DND-41 (cell line): ENCODE data around the gene ZNF20.

Experiments used
- ATAC-seq: fragments of 200-7000 bp; cut with Tn5 transposase; 3 replicates; pipeline ENCODE4 v1.9.1; 2021; ENCODE audit warnings: low read depth; ENCODE audit not compliant: insufficient read depth
- DNase-seq: peaks from one replicate; pipeline ENCODE4 v3.0.0-alpha.2; 2020
- H2AFZ ChIP-seq: 2 replicates; pipeline ENCODE4 v1.6.0; 2012; ENCODE audit warnings: low read depth, low read length
- H3K27ac ChIP-seq: 2 replicates; pipeline ENCODE4 v1.5.1; 2012; ENCODE audit warnings: low read length, inconsistent platforms
- H3K27me3 ChIP-seq: fragments of 200-600 bp; sonication (generic); 2 replicates; pipeline ENCODE4 v1.6.0; 2012; ENCODE audit warnings: low read length, mild to moderate bottlenecking, inconsistent platforms; ENCODE audit not compliant: insufficient read depth, poor library complexity
- H3K36me3 ChIP-seq: 2 replicates; pipeline ENCODE4 v1.5.1; 2012; ENCODE audit warnings: low read length, inconsistent platforms; ENCODE audit not compliant: insufficient read depth
- H3K4me1 ChIP-seq: 2 replicates; pipeline ENCODE4 v1.5.1; 2012; ENCODE audit warnings: mild to moderate bottlenecking, low read length; ENCODE audit not compliant: insufficient read depth
- H3K4me2 ChIP-seq: 2 replicates; pipeline ENCODE4 v1.6.0; 2012; ENCODE audit warnings: mild to moderate bottlenecking, moderate library complexity, low read length, inconsistent platforms; ENCODE audit not compliant: insufficient read depth
- H3K4me3 ChIP-seq, 2 experiments: fragments of 200-600 bp in 1 of 2; shearing (Covaris generic) in 1 of 2; 2 replicates each; pipeline ENCODE4 v1.5.1; 2012 to 2016; ENCODE audit warnings: inconsistent platforms in 2 of 2, low read length in 2 of 2, mild to moderate bottlenecking in 2 of 2, low read depth in 1 of 2, moderate library complexity in 1 of 2
- H3K79me2 ChIP-seq: 2 replicates; pipeline ENCODE4 v1.6.0; 2012; ENCODE audit warnings: low read length, inconsistent platforms; ENCODE audit not compliant: insufficient read depth
- H3K9ac ChIP-seq: 2 replicates; pipeline ENCODE4 v1.6.0; 2012; ENCODE audit warnings: low read depth, mild to moderate bottlenecking, inconsistent platforms, low read length, moderate library complexity
- H3K9me3 ChIP-seq: 2 replicates; pipeline ENCODE4 v1.5.1; 2012; ENCODE audit warnings: low read length, moderate library complexity, mild to moderate bottlenecking, inconsistent platforms; ENCODE audit not compliant: insufficient read depth, severe bottlenecking
- H4K20me1 ChIP-seq: 2 replicates; pipeline ENCODE4 v1.6.0; 2012; ENCODE audit warnings: low read length; ENCODE audit not compliant: insufficient read depth
- EZH2 ChIP-seq: IDR thresholded peaks from 3 replicates; pipeline ENCODE4 v1.6.1; 2012; ENCODE audit warnings: borderline replicate concordance, low read depth, mild to moderate bottlenecking, moderate library complexity, low read length, inconsistent platforms; ENCODE audit not compliant: severe bottlenecking
- TF ChIP-seq, protein P1 (sequence below): IDR thresholded peaks from 2 replicates; pipeline ENCODE4 v1.5.1; 2012; ENCODE audit warnings: borderline replicate concordance, low read length, moderate library complexity, mild to moderate bottlenecking; ENCODE audit not compliant: poor library complexity, severe bottlenecking; ENCODE audit errors: extremely low read depth

ZNF20 gene

GRCh38 chr19:12139269-12139668 lies 881 bp downstream of the ZNF20 start:
- TF ChIP-seq EZH2 = no peak
- TF ChIP-seq, protein P1, sequence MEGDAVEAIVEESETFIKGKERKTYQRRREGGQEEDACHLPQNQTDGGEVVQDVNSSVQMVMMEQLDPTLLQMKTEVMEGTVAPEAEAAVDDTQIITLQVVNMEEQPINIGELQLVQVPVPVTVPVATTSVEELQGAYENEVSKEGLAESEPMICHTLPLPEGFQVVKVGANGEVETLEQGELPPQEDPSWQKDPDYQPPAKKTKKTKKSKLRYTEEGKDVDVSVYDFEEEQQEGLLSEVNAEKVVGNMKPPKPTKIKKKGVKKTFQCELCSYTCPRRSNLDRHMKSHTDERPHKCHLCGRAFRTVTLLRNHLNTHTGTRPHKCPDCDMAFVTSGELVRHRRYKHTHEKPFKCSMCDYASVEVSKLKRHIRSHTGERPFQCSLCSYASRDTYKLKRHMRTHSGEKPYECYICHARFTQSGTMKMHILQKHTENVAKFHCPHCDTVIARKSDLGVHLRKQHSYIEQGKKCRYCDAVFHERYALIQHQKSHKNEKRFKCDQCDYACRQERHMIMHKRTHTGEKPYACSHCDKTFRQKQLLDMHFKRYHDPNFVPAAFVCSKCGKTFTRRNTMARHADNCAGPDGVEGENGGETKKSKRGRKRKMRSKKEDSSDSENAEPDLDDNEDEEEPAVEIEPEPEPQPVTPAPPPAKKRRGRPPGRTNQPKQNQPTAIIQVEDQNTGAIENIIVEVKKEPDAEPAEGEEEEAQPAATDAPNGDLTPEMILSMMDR = no peak
- Histone ChIP-seq H3K27me3 (no peaks in the 10 kb centered on the region), H3K9ac (peak overlapping the region; percentile 79), H2AFZ (no peak overlapping the region), H4K20me1 (0 out of 2 replicates have a peak, but pooled peaks cover 4% of the 10 kb centered on the region), H3K36me3 (peaks cover 33% of the 10 kb centered on the region), H3K4me2 (peak overlapping the region; percentile 73), H3K9me3 (no peaks in the 10 kb centered on the region), H3K27ac (peak overlapping the region; percentile 87), H3K4me3 (peak overlapping the region; percentile 79 to 84; a peak in 3 of 4 replicates), H3K79me2 (peaks cover 30% of the 10 kb centered on the region), H3K4me1 (peaks cover 36% of the 10 kb centered on the region)
- ATAC-seq (no peak), DNase-seq (no peak)

DNA sequence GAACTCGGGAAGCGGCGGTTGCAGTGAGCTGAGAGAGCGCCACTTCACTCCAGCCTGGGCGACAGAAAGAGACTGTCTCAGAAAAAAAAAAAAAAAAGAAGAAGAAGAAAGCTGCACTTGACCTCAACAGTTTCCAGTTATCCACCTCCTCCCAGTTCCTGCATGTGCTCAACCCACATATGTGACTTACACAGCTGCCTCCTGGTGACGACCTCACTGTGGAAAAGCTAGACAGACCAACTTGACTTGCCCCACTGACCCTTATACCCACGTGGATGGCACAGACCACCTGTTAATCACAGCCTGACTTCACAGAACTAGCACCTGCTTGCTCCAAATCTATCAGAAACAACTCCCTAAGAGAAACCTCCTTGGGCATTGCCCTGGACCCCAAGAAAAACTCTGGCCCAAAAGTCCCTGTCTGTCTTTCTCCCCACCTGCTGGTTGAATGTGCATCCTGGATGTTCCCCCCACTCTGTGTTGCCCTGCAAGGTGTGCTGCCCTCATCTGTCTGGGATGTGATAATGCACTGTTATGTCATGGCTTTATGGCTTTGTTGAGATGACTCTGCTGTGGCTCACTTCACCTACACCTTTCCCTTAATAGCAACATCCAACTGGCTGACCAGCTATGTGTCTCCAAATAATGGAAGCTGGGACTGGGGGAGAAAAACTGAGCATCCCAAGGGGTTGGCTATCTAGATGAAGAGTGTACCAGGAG lies 2.8 kb downstream of the ZNF20 start:
- Histone ChIP-seq H3K4me1 (peaks cover 36% of the 10 kb centered on the region), H3K27me3 (no peaks in the 10 kb centered on the region), H3K79me2 (peaks cover 30% of the 10 kb centered on the region), H3K27ac (no peak overlapping the region), H3K9me3 (peaks cover 10% of the 10 kb centered on the region), H3K36me3 (peaks cover 49% of the 10 kb centered on the region), H2AFZ (no peak overlapping the region), H3K4me3 (no peak overlapping the region), H3K4me2 (0 out of 2 replicates have a peak overlapping the region, but pooled peaks have one; percentile 6), H3K9ac (no peak overlapping the region), H4K20me1 (0 out of 2 replicates have a peak, but pooled peaks cover 4% of the 10 kb centered on the region)
- ATAC-seq (peak; percentile 23; the same call in 2 of the 3 replicates), DNase-seq (peak; percentile 60)
- no peak for TF ChIP-seq EZH2
- TF ChIP-seq, protein P1 = peak; percentile 82

- DNase-seq (no peak), ATAC-seq (no peak)
- H3K36me3 ChIP-seq = peaks cover 58% of the 10 kb centered on the region
- H3K27me3 ChIP-seq = no peaks in the 10 kb centered on the region
- peaks cover 10% of the 10 kb centered on the region for H3K79me2 ChIP-seq
- peaks cover 10% of the 10 kb centered on the region for H3K9me3 ChIP-seq
- H4K20me1 ChIP-seq = 0 out of 2 replicates have a peak, but pooled peaks cover 4% of the 10 kb centered on the region
- H3K4me3 ChIP-seq = no peak overlapping the region
- H3K4me2 ChIP-seq = no peak overlapping the region
- H3K27ac ChIP-seq = no peak overlapping the region
- no peak overlapping the region for H2AFZ ChIP-seq
- no peak for TF ChIP-seq EZH2
- TF ChIP-seq, protein P1 = no peak
- H3K4me1 ChIP-seq = peaks cover 7% of the 10 kb centered on the region
- H3K9ac ChIP-seq = no peak overlapping the region
These were observed 7.1 kb downstream of the ZNF20 start for GRCh38 chr19:12133069-12133468.
